Activated CD8-positive, alpha-beta memory T cell treated with anti-CD3 and anti-CD28 coated beads for 36 hours (primary cell): Measurements from ENCODE around the gene SEMA5B. TPM values are rescaled to one million over a fixed set of nuclear protein-coding genes. Genes with fewer than 3 reads are reported as not detected.

Source experiments
- CTCF ChIA-PET: fragments of 350-600 bp; sonication (Branson Sonifier 250); formaldehyde crosslinking; loops from one replicate; lab custom pipeline; 2021; ENCODE audit warnings: antibody characterized with exemption; lab: Charles Lee
- POLR2A ChIA-PET: fragments of 350-600 bp; sonication (Branson Sonifier 250); formaldehyde crosslinking; loops from one replicate; lab custom pipeline; 2021; ENCODE audit warnings: antibody characterized with exemption; lab: Charles Lee
- total RNA-seq, 2 experiments: library from RNA; stranded (reverse); gene quantifications; one replicate each; pipeline ENCODE4 v1.2.3, GENCODE V29; 2021

The SEMA5B gene
- total RNA-seq, result not detected

GRCh38 chr3:123027292-123028232 lies at the start of gene SEMA5B:
TSS of gene SEMA5B (minus strand) at chr3:123027763. CDS start at chr3:122961263, 66,500 bp downstream.
- ChIA-PET CTCF (interaction anchor here (0.5 to 2.3 kb wide), 7 partner anchors 35 to 1479 kb away, joined by 3 to 6 read pairs (median 3); no protein-coding TSS in a partner anchor), POLR2A (interaction anchor here (0.6 kb wide), 2 partner anchors 26 to 40 kb away, joined by 4 to 5 read pairs; no protein-coding TSS in a partner anchor)

- CTCF ChIA-PET, result no interaction called here
- POLR2A ChIA-PET, result no interaction called here
Measured at GRCh38 chr3:123076496-123077418, 49.2 kb upstream of the SEMA5B start.

- POLR2A ChIA-PET, result no interaction called here
- CTCF ChIA-PET, result no interaction called here
Measured at GRCh38 chr3:123076112-123076495, 48.5 kb upstream of the SEMA5B start.

- ChIA-PET CTCF (no interaction called here), POLR2A (no interaction called here)
Measured at GRCh38 chr3:123075359-123075758, 47.8 kb upstream of the SEMA5B start.

- ChIA-PET POLR2A (no interaction called here), CTCF (no interaction called here)
Measured at GRCh38 chr3:123072564-123072963, 45.0 kb upstream of the SEMA5B start.

- ChIA-PET CTCF (no interaction called here), POLR2A (no interaction called here)
Measured at GRCh38 chr3:123072152-123072551, 44.6 kb upstream of the SEMA5B start.

GRCh38 chr3:123071581-123071980 lies 44.0 kb upstream of the SEMA5B start:
- POLR2A ChIA-PET, result no interaction called here
- CTCF ChIA-PET, result no interaction called here

- POLR2A ChIA-PET, result no interaction called here
Measured at GRCh38 chr3:123071146-123071545, 43.6 kb upstream of the SEMA5B start.

GRCh38 chr3:123070510-123070909 lies 42.9 kb upstream of the SEMA5B start:
- POLR2A ChIA-PET, result no interaction called here
- CTCF ChIA-PET, result no interaction called here

More at GRCh38 chr3:123071146-123071545, 43.6 kb upstream of the SEMA5B start:
- CTCF ChIA-PET, result no interaction called here

- ChIA-PET CTCF (no interaction called here), POLR2A (no interaction called here)
Measured at GRCh38 chr3:123068601-123069381, 41.2 kb upstream of the SEMA5B start.

- ChIA-PET POLR2A (interaction anchor here (0.6 to 1.0 kb wide), 4 partner anchors 36 to 469 kb away, joined by 3 to 5 read pairs (median 4); partner anchors contain the start of genes SEC22A and SEMA5B), CTCF (interaction anchor here (1.0 to 1.2 kb wide), 2 partner anchors 41 to 161 kb away, joined by 3 read pairs; partner anchors contain the start of gene SEMA5B)
Measured at GRCh38 chr3:123067689-123068600, 40.4 kb upstream of the SEMA5B start.

GRCh38 chr3:123066896-123067688 lies 39.5 kb upstream of the SEMA5B start, which contains the start of gene PDIA5:
TSS of gene PDIA5 (plus strand) at chr3:123067025. CDS start at chr3:123067165, 140 bp downstream.
- CTCF ChIA-PET, result interaction anchor here (1.0 to 1.2 kb wide), 2 partner anchors 40 to 162 kb away, joined by 3 read pairs; partner anchors contain the start of gene SEMA5B
- POLR2A ChIA-PET, result interaction anchor here (0.6 to 1.0 kb wide), 4 partner anchors 35 to 468 kb away, joined by 3 to 5 read pairs (median 4); partner anchors contain the start of genes SEC22A and SEMA5B

- ChIA-PET POLR2A (no interaction called here), CTCF (no interaction called here)
Measured at GRCh38 chr3:123066599-123066895, 39.0 kb upstream of the SEMA5B start.

GRCh38 chr3:123064914-123065313 lies 37.4 kb upstream of the SEMA5B start:
- POLR2A ChIA-PET, result no interaction called here
- CTCF ChIA-PET, result no interaction called here

- ChIA-PET POLR2A (no interaction called here), CTCF (interaction anchor here (1.1 kb wide), 1 partner anchor 9 kb away, joined by 3 read pairs; no protein-coding TSS in a partner anchor)
Measured at GRCh38 chr3:123064506-123064905, 36.9 kb upstream of the SEMA5B start.

- ChIA-PET CTCF (interaction anchor here (1.0 kb wide), 2 partner anchors 13 to 35 kb away, joined by 3 to 5 read pairs; partner anchors contain the start of gene SEMA5B), POLR2A (no interaction called here)
Measured at GRCh38 chr3:123063034-123063433, 35.5 kb upstream of the SEMA5B start.

GRCh38 chr3:123061856-123062255 lies 34.3 kb upstream of the SEMA5B start:
- CTCF ChIA-PET, result no interaction called here
- POLR2A ChIA-PET, result no interaction called here
